Central memory CD8-positive, alpha-beta T cell (primary cell): ENCODE results near the gene FANCF.

Source experiments
- ATAC-seq: fragments of 150-1000 bp; cut with Tn5 transposase; replicated peaks from 2 replicates; pipeline ENCODE4 v1.10.0; 2022; ENCODE audit warnings: mild to moderate bottlenecking, moderate FRiP score, moderate number of reproducible peaks; ENCODE audit not compliant: poor library complexity, severe bottlenecking; ENCODE audit errors: extremely low read depth
- DNase-seq, 2 donors: peaks; one replicate each; pipeline ENCODE4 v3.0.0; 2021; ENCODE audit warnings: low spot score in 2 of 2
- H3K27ac Mint-ChIP-seq: one replicate; pipeline ENCODE4 v1.8.0; 2022; ENCODE audit warnings: low read depth, mild to moderate bottlenecking, moderate library complexity, mixed read lengths
- H3K27me3 Mint-ChIP-seq: one replicate; pipeline ENCODE4 v1.8.0; 2022; ENCODE audit warnings: mixed read lengths
- H3K36me3 Mint-ChIP-seq: one replicate; pipeline ENCODE4 v1.8.0; 2022; ENCODE audit warnings: mild to moderate bottlenecking, moderate library complexity, mixed read lengths; ENCODE audit not compliant: insufficient read depth
- H3K4me1 Mint-ChIP-seq: one replicate; pipeline ENCODE4 v1.8.0; 2022; ENCODE audit warnings: mixed read lengths
- H3K4me3 Mint-ChIP-seq: one replicate; pipeline ENCODE4 v1.8.0; 2022; ENCODE audit warnings: mild to moderate bottlenecking, moderate library complexity, mixed read lengths
- H3K9me3 Mint-ChIP-seq: one replicate; pipeline ENCODE4 v1.8.0; 2022; ENCODE audit warnings: mixed read lengths

FANCF gene

DNA sequence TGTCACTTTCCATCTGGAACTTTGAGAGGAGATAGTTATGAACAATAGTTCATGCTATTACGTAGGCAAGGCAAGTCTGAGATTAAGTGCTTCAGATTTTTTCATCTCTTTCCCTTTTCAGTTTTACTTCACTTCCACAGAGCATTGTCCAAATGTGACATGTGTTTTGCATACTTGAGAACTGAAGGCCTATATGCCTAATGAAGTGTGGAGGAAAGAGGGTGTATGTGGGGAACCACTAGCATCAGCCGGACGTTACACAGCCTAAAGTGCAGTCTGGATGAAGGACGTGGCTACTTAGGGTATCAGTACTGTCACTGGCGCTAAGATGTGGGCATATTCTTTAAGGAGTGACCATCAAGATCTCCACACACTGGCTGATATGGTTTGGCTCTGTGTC is 26.2 kb downstream of the FANCF start:
- no peak for ATAC-seq
- Mint-ChIP-seq H3K27me3 (peaks cover 33% of the 10 kb centered on the region), H3K36me3 (no peaks in the 10 kb centered on the region), H3K4me1 (no peaks in the 10 kb centered on the region), H3K27ac (no peak overlapping the region), H3K9me3 (no peaks in the 10 kb centered on the region), H3K4me3 (no peak overlapping the region)
- no peak for DNase-seq

DNA sequence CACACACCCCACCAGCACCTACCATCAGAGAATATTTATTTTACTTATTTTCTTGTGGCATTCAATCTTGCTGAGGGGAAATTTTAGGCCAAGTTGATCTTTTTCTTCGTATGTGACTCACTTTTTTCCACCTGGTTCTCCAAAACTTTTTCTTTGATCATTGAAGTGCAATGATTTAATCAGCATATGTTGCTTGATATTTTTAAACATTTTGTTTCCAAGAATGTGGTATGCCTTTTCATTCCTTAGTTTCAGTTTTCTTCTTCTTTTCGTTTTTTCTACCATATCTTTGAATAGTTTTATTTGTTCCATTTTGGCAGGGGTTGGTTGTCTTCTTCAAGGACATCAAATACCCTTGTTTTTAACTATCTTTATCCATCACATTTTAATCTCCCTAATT is 28.6 kb downstream of the FANCF start:
- DNase-seq: no peak
- no peaks in the 10 kb centered on the region for H3K36me3 Mint-ChIP-seq
- H3K9me3 Mint-ChIP-seq: no peaks in the 10 kb centered on the region
- H3K4me1 Mint-ChIP-seq: no peaks in the 10 kb centered on the region
- ATAC-seq: no peak
- H3K27me3 Mint-ChIP-seq: peaks cover 51% of the 10 kb centered on the region
- H3K27ac Mint-ChIP-seq: no peak overlapping the region
- H3K4me3 Mint-ChIP-seq: no peak overlapping the region

DNA sequence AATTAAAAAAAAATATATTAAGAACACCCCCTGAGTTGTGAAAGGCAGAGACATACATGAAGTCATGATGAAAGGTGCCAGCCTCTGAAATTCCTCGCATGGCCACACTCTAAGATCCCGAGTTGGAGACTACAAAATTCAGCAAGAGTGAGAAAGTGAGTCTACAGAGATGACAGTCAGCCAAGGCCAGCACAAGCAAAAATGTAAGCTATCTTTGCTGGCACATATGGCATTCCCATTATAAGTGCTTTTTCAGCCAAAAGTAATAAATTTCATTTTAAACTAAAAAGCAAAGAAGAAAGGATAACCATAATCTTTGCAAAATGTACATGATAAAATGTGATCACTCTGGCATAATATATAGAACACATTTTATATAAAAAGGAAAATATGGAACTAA is 40.6 kb downstream of the FANCF start:
- H3K4me3 Mint-ChIP-seq: no peak overlapping the region
- no peak for ATAC-seq

DNA sequence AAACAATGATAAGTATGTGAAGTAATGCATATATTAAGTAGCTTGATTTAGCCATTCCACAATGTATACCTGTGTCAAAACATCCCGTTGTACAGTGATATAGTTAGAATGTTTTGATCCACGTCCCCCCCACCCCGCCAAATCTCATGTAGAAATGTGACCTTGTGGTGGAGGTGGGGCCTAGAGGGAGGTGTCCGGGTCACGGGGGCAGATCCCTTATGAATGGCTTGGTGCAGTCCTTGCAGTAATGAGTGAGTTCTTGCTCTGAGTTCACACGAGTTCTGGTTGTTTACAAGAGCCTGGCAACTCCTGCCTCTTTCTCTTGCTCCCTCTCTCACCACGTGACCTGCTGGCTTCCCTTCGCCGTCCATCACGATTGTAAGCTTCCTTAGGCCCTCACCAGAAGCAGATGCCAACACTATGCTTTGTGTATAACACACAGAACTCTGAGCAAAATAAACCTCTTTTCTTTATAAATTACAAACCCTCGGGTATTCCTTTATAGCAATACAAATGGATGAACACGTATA is 41.6 kb downstream of the FANCF start:
- H3K36me3 Mint-ChIP-seq: no peaks in the 10 kb centered on the region
- no peak for DNase-seq
- no peaks in the 10 kb centered on the region for H3K27me3 Mint-ChIP-seq
- no peak for ATAC-seq
- H3K4me1 Mint-ChIP-seq: no peaks in the 10 kb centered on the region
- H3K9me3 Mint-ChIP-seq: no peaks in the 10 kb centered on the region
- no peak overlapping the region for H3K27ac Mint-ChIP-seq
- no peak overlapping the region for H3K4me3 Mint-ChIP-seq

More for the DNA sequence above, 40.6 kb downstream of the FANCF start:
- Mint-ChIP-seq H3K9me3 (no peaks in the 10 kb centered on the region), H3K27ac (no peak overlapping the region), H3K36me3 (no peaks in the 10 kb centered on the region), H3K4me1 (no peaks in the 10 kb centered on the region), H3K27me3 (no peaks in the 10 kb centered on the region)
- no peak for DNase-seq

DNA sequence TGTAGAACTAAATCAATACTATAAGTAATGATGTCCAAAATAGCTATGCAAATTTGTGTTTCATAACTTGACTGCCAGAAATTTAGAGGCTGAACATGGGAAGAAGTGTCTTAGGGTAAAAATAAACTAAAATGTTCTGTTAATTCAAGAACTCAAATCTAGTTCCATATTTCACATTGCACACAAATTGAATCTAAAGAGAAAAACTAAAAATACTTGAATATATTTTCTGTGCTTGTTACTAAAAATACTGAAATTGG is 43.5 kb downstream of the FANCF start:
- Mint-ChIP-seq H3K9me3 (no peaks in the 10 kb centered on the region), H3K27ac (no peak overlapping the region), H3K4me3 (no peak overlapping the region), H3K4me1 (no peaks in the 10 kb centered on the region), H3K36me3 (no peaks in the 10 kb centered on the region), H3K27me3 (no peaks in the 10 kb centered on the region)
- DNase-seq (no peak), ATAC-seq (no peak)

DNA sequence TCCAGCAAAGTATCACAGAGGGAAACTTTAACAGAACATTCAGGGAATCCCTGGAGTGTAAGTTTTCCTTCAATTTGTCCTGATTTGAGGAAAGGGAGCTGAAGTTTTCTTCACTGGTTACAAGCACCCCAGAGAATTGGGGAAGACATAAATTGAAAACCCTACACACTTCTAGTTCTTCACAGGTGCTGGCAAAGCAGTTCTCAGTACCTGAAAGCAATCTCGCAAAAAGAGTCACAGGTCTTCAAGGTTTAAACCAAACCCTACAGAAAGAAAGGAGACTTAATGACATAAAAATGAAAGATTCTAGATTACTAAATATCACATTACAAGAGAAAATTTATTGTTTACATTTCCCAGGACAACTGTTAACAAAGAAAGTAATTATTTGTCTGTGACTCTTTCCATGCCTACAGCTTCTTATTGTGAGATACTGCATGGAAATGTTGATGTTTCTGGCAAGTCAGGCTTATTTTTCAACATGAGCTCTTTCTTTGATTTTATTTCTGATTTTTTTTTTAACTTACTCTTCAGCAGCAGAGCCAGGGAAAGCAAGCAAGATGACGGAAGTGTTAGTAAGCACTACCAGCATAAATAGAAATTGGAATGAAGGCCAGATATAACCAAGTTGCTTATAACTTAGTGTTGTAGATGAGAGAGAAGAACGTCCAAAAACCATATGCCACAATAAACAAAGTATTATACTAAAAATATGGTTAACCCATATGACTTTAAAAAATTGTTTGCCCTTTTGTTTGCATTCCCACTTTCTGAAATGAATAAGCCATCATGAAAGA is 44.1 kb downstream of the FANCF start:
- no peak overlapping the region for H3K27ac Mint-ChIP-seq
- DNase-seq (no peak), ATAC-seq (no peak)
- H3K36me3 Mint-ChIP-seq: no peaks in the 10 kb centered on the region
- H3K4me3 Mint-ChIP-seq: no peak overlapping the region
- no peaks in the 10 kb centered on the region for H3K27me3 Mint-ChIP-seq
- H3K4me1 Mint-ChIP-seq: no peaks in the 10 kb centered on the region
- H3K9me3 Mint-ChIP-seq: no peaks in the 10 kb centered on the region

DNA sequence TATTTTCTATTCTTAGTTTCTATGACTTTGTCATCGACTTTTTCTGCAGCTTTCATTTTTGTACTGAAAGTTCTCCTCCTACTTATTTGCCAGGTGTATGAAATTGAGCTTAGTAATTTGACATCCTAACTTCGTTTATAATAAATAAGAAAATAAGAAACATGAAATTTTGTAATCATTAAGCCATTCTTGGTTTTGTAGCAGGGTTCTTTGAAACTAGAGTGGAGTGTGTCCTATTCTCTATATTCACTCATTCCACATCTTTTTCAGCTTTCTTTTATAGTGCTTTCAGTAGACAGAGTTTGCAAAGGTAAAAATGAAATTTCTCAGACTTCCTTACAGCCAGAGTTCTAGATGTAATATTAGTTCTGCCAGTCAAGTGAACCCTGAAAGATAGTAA is 47.8 kb downstream of the FANCF start:
- no peak for ATAC-seq
- Mint-ChIP-seq H3K9me3 (no peaks in the 10 kb centered on the region), H3K27me3 (peaks cover 10% of the 10 kb centered on the region), H3K4me3 (no peak overlapping the region), H3K4me1 (no peaks in the 10 kb centered on the region), H3K27ac (no peak overlapping the region), H3K36me3 (no peaks in the 10 kb centered on the region)
- no peak for DNase-seq
